ENCODE results near the gene PPP1R2B.

The PPP1R2B gene

DNA sequence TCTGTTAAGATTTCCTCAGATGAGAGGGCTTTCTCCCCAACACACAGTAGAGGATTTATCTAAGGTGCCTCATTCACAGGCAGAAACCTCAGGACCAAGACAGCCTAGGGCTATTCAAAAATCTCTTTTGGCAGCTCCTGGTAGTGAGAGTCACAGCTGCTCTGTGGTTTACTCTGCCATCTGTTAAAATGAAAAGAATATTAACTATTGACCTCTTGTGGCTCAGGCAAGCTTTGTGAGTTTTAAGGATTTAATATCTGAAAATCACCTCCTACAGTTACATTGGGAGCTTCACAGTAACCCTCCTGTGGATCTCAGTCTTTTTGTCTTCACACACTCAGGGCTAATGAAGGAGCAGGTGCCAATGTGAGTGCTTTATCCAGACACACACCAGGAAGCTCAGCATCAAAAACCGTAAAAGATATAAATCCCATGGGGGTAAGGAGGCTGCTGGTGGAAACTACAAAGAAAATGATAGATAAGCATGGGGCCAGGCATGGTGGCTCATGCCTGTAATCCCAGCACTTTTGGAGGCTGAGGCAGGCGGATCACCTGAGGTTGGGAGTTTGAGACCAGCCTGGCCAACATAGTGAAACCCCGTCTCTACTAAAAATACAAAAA lies 29.7 kb downstream of the PPP1R2B start:
- DNase-seq: no peak

DNA sequence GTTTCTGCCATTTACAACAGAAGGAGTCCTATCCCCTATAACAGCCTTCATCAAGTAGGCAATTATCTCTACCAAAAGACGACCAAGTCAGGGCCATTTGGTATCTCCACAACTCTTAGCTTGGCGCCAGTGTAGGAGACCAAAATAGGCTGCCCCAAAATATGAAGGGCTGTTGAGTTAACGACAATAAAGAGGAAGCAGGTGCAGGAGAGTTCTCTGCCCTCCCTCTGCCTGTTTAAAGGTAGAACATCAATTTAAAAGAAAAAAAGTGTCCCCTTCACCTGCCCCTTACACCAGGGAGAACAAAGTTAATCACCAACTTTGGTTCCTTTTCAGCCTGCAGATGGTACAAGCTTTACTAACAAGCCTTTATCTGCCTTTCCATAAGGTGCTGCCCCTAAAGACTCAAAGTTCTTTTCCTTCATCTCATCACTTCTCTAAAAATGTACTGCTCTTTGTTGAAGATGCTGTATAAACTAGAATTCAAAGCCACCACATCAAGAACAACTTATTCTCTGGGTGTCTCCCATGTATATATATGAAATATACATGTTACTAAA lies 33.3 kb downstream of the PPP1R2B start:
- DNase-seq: no peak

DNA sequence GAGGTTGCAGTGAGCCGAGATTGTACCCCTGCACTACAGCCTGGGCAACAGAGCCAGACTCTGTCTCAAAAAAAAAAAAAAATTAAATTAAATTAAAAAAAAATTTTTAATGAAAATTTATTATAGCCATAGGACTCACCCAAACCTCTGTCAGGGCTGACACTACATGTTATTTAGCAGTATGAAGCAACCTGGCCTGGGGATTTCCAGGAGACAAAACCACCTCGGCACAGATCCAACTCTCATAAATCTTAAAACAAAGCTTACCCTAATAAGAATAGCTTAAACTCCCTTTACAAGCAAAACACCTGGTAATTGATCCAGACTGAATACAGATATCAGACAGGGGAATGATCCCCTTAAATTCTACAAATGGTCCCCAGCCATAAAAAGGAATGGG lies 38.4 kb downstream of the PPP1R2B start:
- DNase-seq: peak in 1 of 5 experiments; percentile 9

DNA sequence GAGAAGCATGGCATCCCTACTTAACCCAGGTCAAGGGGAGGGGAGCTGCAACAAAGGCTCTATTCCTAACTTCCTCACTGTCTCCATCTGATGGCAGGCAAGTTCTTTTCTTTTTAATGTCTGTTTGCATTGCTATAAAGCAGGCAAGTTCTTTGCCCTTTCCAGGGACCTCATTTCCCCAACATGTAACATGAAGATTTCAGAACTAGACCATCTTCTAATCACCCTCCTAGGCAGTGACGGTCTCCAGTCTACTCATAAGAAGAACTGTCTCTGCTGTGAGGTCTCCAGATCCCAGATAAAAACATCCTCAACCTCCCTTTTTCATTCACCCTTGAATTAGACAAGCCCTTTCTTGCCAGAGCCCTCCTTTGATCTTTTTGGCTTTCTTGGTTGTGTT lies 42.1 kb downstream of the PPP1R2B start:
- peak in 1 of 5 experiments; percentile 46 for DNase-seq

DNA sequence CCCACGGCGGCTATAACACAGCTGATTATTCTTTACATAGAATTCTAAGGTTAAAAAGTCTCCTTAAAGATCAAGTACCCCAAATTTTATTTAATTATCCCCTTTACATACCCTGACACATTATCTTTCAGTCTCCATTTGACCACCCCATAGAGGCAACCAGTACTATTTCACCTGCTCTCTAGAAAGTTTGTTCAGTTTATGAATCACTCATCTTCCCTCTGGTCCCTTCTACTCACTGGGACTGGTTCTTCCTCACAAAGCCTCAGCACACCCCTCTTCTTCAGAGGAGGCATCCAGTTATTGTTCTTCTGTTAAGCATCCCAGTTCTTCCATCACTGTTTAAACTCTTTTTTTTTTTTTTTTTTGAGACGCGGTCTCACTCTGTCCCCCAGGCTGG lies 42.8 kb downstream of the PPP1R2B start:
- DNase-seq: no peak

DNA sequence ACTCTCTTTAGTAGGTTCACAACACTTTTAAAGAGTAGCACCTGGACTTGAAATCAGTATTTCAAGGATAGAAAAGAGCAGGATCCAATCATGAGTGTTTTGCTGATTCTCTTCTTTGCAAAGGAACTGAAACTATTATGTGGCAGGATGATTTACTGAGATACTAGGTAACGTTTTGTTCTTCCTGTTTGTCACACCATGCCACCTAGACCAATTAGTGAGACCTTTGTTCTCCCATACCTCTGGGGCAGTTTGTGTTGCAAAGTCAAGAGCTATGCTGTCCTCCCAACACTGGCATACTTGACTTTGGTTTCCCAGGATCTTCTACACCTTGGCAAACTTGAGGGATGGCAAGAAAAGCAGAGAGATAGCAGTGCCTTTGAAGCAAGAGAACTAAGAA lies 43.4 kb downstream of the PPP1R2B start:
- DNase-seq: peak in 1 of 5 experiments; percentile 66

DNA sequence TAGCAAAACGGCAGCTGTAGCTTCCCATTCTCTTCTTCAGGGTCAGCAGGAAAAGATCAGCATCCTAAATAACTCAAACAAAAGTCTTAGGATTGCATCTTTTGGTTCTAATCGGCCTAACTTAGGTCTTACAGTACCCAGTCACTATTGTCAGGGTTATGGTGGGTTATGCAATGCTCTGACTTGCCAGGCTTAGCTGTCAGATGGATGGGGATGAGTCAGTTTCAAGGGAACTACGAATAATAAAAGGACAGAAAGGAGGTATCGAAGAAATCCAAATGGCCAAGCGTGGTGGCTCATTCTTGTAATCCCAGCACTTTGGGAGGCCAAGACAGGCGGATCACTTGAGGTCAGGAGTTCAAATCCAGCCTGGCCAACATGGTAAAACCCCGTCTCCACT lies 46.5 kb downstream of the PPP1R2B start:
- DNase-seq: no peak

All from T-helper 2 cell (primary cell).